Naive thymus-derived CD4-positive, alpha-beta T cell (primary cell): ENCODE measurements around the gene ERVFRD-1. TPM values are rescaled to one million over a fixed set of nuclear protein-coding genes. Genes with fewer than 3 reads are reported as not detected.

Experiments
- ATAC-seq: fragments of 150-1000 bp; cut with Tn5 transposase; 2 replicates; pipeline ENCODE4 v1.10.0; 2021; ENCODE audit warnings: mild to moderate bottlenecking, moderate library complexity
- CTCF ChIA-PET: fragments of 350-600 bp; sonication (Branson Sonifier 250); formaldehyde crosslinking; loops from one replicate; lab custom pipeline; 2021; ENCODE audit warnings: antibody characterized with exemption; lab: Charles Lee
- POLR2A ChIA-PET: fragments of 350-600 bp; sonication (Branson Sonifier 250); formaldehyde crosslinking; loops from one replicate; lab custom pipeline; 2021; ENCODE audit warnings: antibody characterized with exemption, inconsistent platforms; lab: Charles Lee
- DNase-seq, 9 donors: peaks; one replicate each; pipeline versions ENCODE4 v3.0.0 to v3.0.0-alpha.2; 2020 to 2022; ENCODE audit warnings: mixed read lengths in 1 of 9
- H3K27ac ChIP-seq: one replicate; pipeline ENCODE4 v1.7.0; 2013; ENCODE audit warnings: mild to moderate bottlenecking, low read depth, low read length, moderate library complexity
- H3K27me3 ChIP-seq, 2 donors: one replicate each; pipeline ENCODE4 v1.7.0; 2013; ENCODE audit warnings: low read length in 2 of 2, mild to moderate bottlenecking in 2 of 2, moderate library complexity in 2 of 2; ENCODE audit not compliant: control insufficient read depth in 2 of 2, insufficient read depth in 2 of 2
- H3K36me3 ChIP-seq, 3 experiments: 1 replicate in 2 of 3; 2 replicates in 1 of 3; pipeline ENCODE4 v1.7.0; 2013; ENCODE audit warnings: low read length in 3 of 3, mild to moderate bottlenecking in 3 of 3, moderate library complexity in 1 of 3; ENCODE audit not compliant: insufficient read depth in 3 of 3, control insufficient read depth in 2 of 3
- H3K4me1 ChIP-seq, 2 donors: one replicate each; pipeline ENCODE4 v1.7.0; 2013; ENCODE audit warnings: low read length in 2 of 2, mild to moderate bottlenecking in 2 of 2, moderate library complexity in 1 of 2; ENCODE audit not compliant: control insufficient read depth in 2 of 2, insufficient read depth in 2 of 2
- H3K4me3 ChIP-seq: 2 replicates; pipeline ENCODE4 v1.7.0; 2013; ENCODE audit warnings: mild to moderate bottlenecking, low read length
- H3K9me3 ChIP-seq, 3 experiments: 1 replicate in 2 of 3; 2 replicates in 1 of 3; pipeline ENCODE4 v1.7.0; 2013; ENCODE audit warnings: low read length in 3 of 3; ENCODE audit not compliant: control insufficient read depth in 2 of 3
- H3K27ac Mint-ChIP-seq, 9 donors: one replicate each; pipeline ENCODE4 v1.8.0; 2020 to 2022; ENCODE audit warnings: mixed read lengths in 9 of 9, mild to moderate bottlenecking in 8 of 9, moderate library complexity in 5 of 9, inconsistent platforms in 2 of 9
- H3K27me3 Mint-ChIP-seq, 5 donors: one replicate each; pipeline ENCODE4 v1.8.0; 2021 to 2022; ENCODE audit warnings: mixed read lengths in 5 of 5, mild to moderate bottlenecking in 1 of 5
- H3K36me3 Mint-ChIP-seq, 5 donors: one replicate each; pipeline ENCODE4 v1.8.0; 2020 to 2022; ENCODE audit warnings: mixed read lengths in 5 of 5, mild to moderate bottlenecking in 3 of 5, inconsistent platforms in 1 of 5
- H3K4me1 Mint-ChIP-seq, 7 donors: one replicate each; pipeline ENCODE4 v1.8.0; 2020 to 2022; ENCODE audit warnings: mixed read lengths in 7 of 7, mild to moderate bottlenecking in 3 of 7, inconsistent platforms in 1 of 7
- H3K4me3 Mint-ChIP-seq, 10 donors: one replicate each; pipeline ENCODE4 v1.8.0; 2020 to 2022; ENCODE audit warnings: mild to moderate bottlenecking in 10 of 10, mixed read lengths in 10 of 10, moderate library complexity in 6 of 10, inconsistent platforms in 2 of 10
- H3K9me3 Mint-ChIP-seq, 11 donors: one replicate each; pipeline ENCODE4 v1.8.0; 2020 to 2022; ENCODE audit warnings: mixed read lengths in 11 of 11, mild to moderate bottlenecking in 4 of 11, inconsistent platforms in 1 of 11, moderate library complexity in 1 of 11
- intact Hi-C, 2 donors: fragments of 100-400 bp; cut with micrococcal nuclease; formaldehyde crosslinking; loops; one replicate each; pipeline ENCODE4 v1.15.1; 2023
- polyA plus RNA-seq, 2 donors: library from polyadenylated mRNA; unstranded; fragments of 300-500 nt; fragmentation: Illumina TruSeq; gene quantifications; one replicate each; pipeline ENCODE4 v1.2.3, GENCODE V29; 2021
- total RNA-seq, 6 experiments: library from RNA in 5 of 6; stranded (reverse) in 5 of 6; gene quantifications; 1 replicate in 5 of 6; 2 replicates in 1 of 6; pipeline ENCODE4 v1.2.3 and lab custom pipeline; 2021 to 2026

Gene ERVFRD-1
- total RNA-seq (under 1 TPM in 1 of 5 experiments, not detected in 4; 0.11 TPM), polyA plus RNA-seq (under 1 TPM; 0.33 TPM), total RNA-seq (lab: John Stamatoyannopoulos, UW) (not detected)

- CTCF ChIA-PET: no interaction called here
- intact Hi-C loops: no loop called here
- peak within 1 kb of the TSS; percentile 43 to 88 (median 69) for H3K4me3 Mint-ChIP-seq
These were observed at the start of gene ERVFRD-1 for GRCh38 chr6:11110921-11111768. Gene ERVFRD-1 (minus strand): TSS chr6:11111725. CDS start chr6:11105310, 6,415 bp downstream.

DNA sequence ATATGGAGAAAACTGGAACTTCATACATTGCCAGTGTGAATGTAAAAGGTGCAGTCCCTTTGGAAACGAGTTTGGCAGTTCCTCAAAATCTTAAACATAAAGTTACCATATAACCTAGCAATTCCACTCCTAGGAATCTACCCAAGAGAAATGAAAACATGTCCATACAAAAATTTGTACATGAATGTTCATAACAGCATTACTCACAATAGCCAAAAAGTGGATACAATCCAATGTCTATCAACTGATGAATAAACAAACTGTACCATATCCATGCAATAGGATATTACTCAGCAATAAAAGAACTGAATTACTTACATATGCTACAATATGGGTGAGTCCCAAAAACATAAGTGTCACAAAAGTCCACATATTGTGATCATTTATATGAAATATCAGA, 48.7 kb upstream of the ERVFRD-1 start:
- no peak for ATAC-seq
- Mint-ChIP-seq H3K27me3 (peaks cover 0 to 25% (median 0%) of the 10 kb centered on the region in 5 donors), H3K4me3 (no peak overlapping the region), H3K4me1 (peaks cover 0 to 14% (median 4%) of the 10 kb centered on the region in 7 donors), H3K9me3 (peaks cover 0 to 2% (median 0%) of the 10 kb centered on the region in 11 donors), H3K27ac (no peak overlapping the region), H3K36me3 (peaks cover 0 to 5% (median 2%) of the 10 kb centered on the region in 5 donors)
- H3K27me3 ChIP-seq: no peaks in the 10 kb centered on the region
- ChIA-PET POLR2A (no interaction called here), CTCF (no interaction called here)
- no peak overlapping the region for H3K27ac ChIP-seq
- DNase-seq: no peak
- no peaks in the 10 kb centered on the region for H3K4me1 ChIP-seq
- no peaks in the 10 kb centered on the region for H3K9me3 ChIP-seq
- intact Hi-C loops: no loop called here
- H3K4me3 ChIP-seq: no peak overlapping the region
- H3K36me3 ChIP-seq: no peaks in the 10 kb centered on the region

More at GRCh38 chr6:11110921-11111768, at the start of gene ERVFRD-1:
- ATAC-seq: peak; percentile 28
- Histone ChIP-seq H3K4me1 (peaks cover 0 to 10% of the 10 kb centered on the region in 2 donors), H3K36me3 (no peaks in the 10 kb centered on the region), H3K27ac (no peak within 1 kb of the TSS), H3K4me3 (no peak within 1 kb of the TSS), H3K27me3 (no peaks in the 10 kb centered on the region), H3K9me3 (no peaks in the 10 kb centered on the region)
- POLR2A ChIA-PET: interaction anchor here (0.6 to 0.8 kb wide), 3 partner anchors 13 to 88 kb away, joined by 3 to 5 read pairs (median 3); no protein-coding TSS in a partner anchor
- H3K27ac Mint-ChIP-seq: peak within 1 kb of the TSS; percentile 19 to 82 (median 65)
- peaks cover 21 to 38% (median 30%) of the 10 kb centered on the region in 7 donors for H3K4me1 Mint-ChIP-seq
- DNase-seq: peak in 1 of 9 donors; percentile 29
- peaks cover 0 to 3% (median 0%) of the 10 kb centered on the region in 11 donors for H3K9me3 Mint-ChIP-seq
- peaks cover 0 to 13% (median 0%) of the 10 kb centered on the region in 5 donors for H3K36me3 Mint-ChIP-seq
- no peaks in the 10 kb centered on the region for H3K27me3 Mint-ChIP-seq

- intact Hi-C loops: no loop called here
- H3K27me3 Mint-ChIP-seq: peaks cover 5 to 22% (median 12%) of the 10 kb centered on the region in 5 donors
- DNase-seq: no peak
These were observed 44.1 kb upstream of the ERVFRD-1 start for GRCh38 chr6:11155589-11155988.

DNA sequence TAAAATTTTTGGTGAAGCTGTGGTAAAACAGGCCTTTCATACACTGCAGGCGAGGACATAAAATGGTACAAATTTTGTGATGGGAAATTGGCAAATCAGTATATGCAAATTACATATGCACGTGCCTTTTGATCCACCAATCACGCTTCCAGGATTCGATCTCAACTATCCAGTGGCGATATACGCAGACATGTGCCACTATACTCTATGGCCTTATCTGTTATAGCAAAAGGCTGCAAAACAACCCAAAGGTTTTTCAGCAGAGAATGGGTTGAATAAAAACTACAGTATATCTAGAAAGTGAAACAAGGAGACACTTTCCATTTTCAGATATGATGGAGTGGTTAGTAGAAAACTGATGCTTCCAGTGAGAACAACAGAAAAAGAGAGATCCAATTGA, 41.9 kb upstream of the ERVFRD-1 start:
- ATAC-seq (no peak), DNase-seq (no peak)
- CTCF ChIA-PET: no interaction called here
- Mint-ChIP-seq H3K27me3 (peaks cover 5 to 13% (median 12%) of the 10 kb centered on the region in 5 donors), H3K9me3 (peaks cover 0 to 2% (median 0%) of the 10 kb centered on the region in 11 donors), H3K36me3 (peaks cover 0 to 9% (median 5%) of the 10 kb centered on the region in 5 donors), H3K27ac (peak overlapping the region in 2 of 9 donors; percentile 35 to 47), H3K4me1 (peaks cover 0 to 14% (median 7%) of the 10 kb centered on the region in 7 donors), H3K4me3 (peak overlapping the region; percentile 73 to 87 (median 80))
- peak overlapping the region; percentile 40 for H3K4me3 ChIP-seq
- intact Hi-C loops: no loop called here
- H3K27me3 ChIP-seq: no peaks in the 10 kb centered on the region
- no peaks in the 10 kb centered on the region for H3K9me3 ChIP-seq
- POLR2A ChIA-PET: no interaction called here
- H3K36me3 ChIP-seq: no peaks in the 10 kb centered on the region
- H3K4me1 ChIP-seq: no peaks in the 10 kb centered on the region
- H3K27ac ChIP-seq: no peak overlapping the region

More at GRCh38 chr6:11155589-11155988, 44.1 kb upstream of the ERVFRD-1 start:
- no peak overlapping the region for H3K4me3 ChIP-seq
- POLR2A ChIA-PET: no interaction called here
- H3K4me3 Mint-ChIP-seq: no peak overlapping the region
- ATAC-seq: no peak
- H3K27ac ChIP-seq: no peak overlapping the region
- H3K9me3 ChIP-seq: no peaks in the 10 kb centered on the region
- peak overlapping the region in 1 of 9 donors; percentile 21 for H3K27ac Mint-ChIP-seq
- CTCF ChIA-PET: no interaction called here
- peaks cover 0 to 13% (median 7%) of the 10 kb centered on the region in 7 donors for H3K4me1 Mint-ChIP-seq
- H3K27me3 ChIP-seq: no peaks in the 10 kb centered on the region
- H3K9me3 Mint-ChIP-seq: peaks cover 0 to 2% (median 0%) of the 10 kb centered on the region in 11 donors
- H3K4me1 ChIP-seq: no peaks in the 10 kb centered on the region
- H3K36me3 Mint-ChIP-seq: peaks cover 0 to 9% (median 5%) of the 10 kb centered on the region in 5 donors
- no peaks in the 10 kb centered on the region for H3K36me3 ChIP-seq

- ATAC-seq (no peak), DNase-seq (no peak)
- Histone ChIP-seq H3K36me3 (no peaks in the 10 kb centered on the region), H3K4me1 (no peaks in the 10 kb centered on the region), H3K4me3 (no peak overlapping the region), H3K27ac (no peak overlapping the region), H3K27me3 (no peaks in the 10 kb centered on the region), H3K9me3 (no peaks in the 10 kb centered on the region)
- POLR2A ChIA-PET: no interaction called here
- CTCF ChIA-PET: no interaction called here
- Mint-ChIP-seq H3K4me1 (peaks cover 0 to 14% (median 7%) of the 10 kb centered on the region in 7 donors), H3K27ac (no peak overlapping the region), H3K9me3 (peaks cover 0 to 2% (median 0%) of the 10 kb centered on the region in 11 donors), H3K27me3 (peaks cover 5 to 13% (median 10%) of the 10 kb centered on the region in 5 donors), H3K36me3 (peaks cover 0 to 9% (median 5%) of the 10 kb centered on the region in 5 donors), H3K4me3 (no peak overlapping the region)
- intact Hi-C loops: no loop called here
These were observed 41.1 kb upstream of the ERVFRD-1 start for GRCh38 chr6:11152581-11152980.

GRCh38 chr6:11151488-11151887, 40.0 kb upstream of the ERVFRD-1 start:
- H3K4me1 Mint-ChIP-seq: peaks cover 0 to 14% (median 7%) of the 10 kb centered on the region in 7 donors
- H3K27me3 Mint-ChIP-seq: peaks cover 5 to 13% (median 8%) of the 10 kb centered on the region in 5 donors
- ChIA-PET CTCF (interaction anchor here (1.6 kb wide), 1 partner anchor 344 kb away, joined by 4 read pairs; no protein-coding TSS in a partner anchor), POLR2A (no interaction called here)
- H3K4me3 Mint-ChIP-seq: no peak overlapping the region
- no peaks in the 10 kb centered on the region for H3K9me3 Mint-ChIP-seq
- Histone ChIP-seq H3K9me3 (no peaks in the 10 kb centered on the region), H3K27me3 (no peaks in the 10 kb centered on the region), H3K36me3 (no peaks in the 10 kb centered on the region), H3K4me3 (no peak overlapping the region), H3K4me1 (no peaks in the 10 kb centered on the region), H3K27ac (no peak overlapping the region)
- H3K36me3 Mint-ChIP-seq: peaks cover 0 to 9% (median 5%) of the 10 kb centered on the region in 5 donors
- H3K27ac Mint-ChIP-seq: no peak overlapping the region
- ATAC-seq (no peak), DNase-seq (no peak)
- intact Hi-C loops: no loop called here
